WI38 (cell line): ENCODE results near the gene RNF223.
"Not testable (repeated sequence)": the region's sequence is repeated elsewhere in the genome, so short reads cannot be mapped to it uniquely, and the experiment has no call there.

Experiments
- H3K4me3 ChIP-seq: 2 replicates; pipeline ENCODE4 v1.5.1; 2011; ENCODE audit warnings: low read depth, mild to moderate bottlenecking, control low read depth, low read length
- CTCF ChIP-seq: IDR thresholded peaks from 2 replicates; pipeline ENCODE4 v1.5.1; 2012; ENCODE audit warnings: low read depth, mild to moderate bottlenecking, control low read depth, low read length

The RNF223 gene

GRCh38 chr1:1034439-1034781 lies 39.7 kb downstream of the RNF223 start:
- TF ChIP-seq CTCF, result no peak
- H3K4me3 ChIP-seq, result no peak overlapping the region

- no peak for TF ChIP-seq CTCF
- no peak overlapping the region for H3K4me3 ChIP-seq
Measured at GRCh38 chr1:1033731-1034438, 40.2 kb downstream of the RNF223 start.

- TF ChIP-seq CTCF, result peak; percentile 50
- H3K4me3 ChIP-seq, result no peak overlapping the region
Measured at GRCh38 chr1:1033009-1033587, 41.0 kb downstream of the RNF223 start.

GRCh38 chr1:1032424-1032823 lies 41.7 kb downstream of the RNF223 start:
- H3K4me3 ChIP-seq, result no peak overlapping the region
- no peak for TF ChIP-seq CTCF

GRCh38 chr1:1031659-1032235 lies 42.4 kb downstream of the RNF223 start:
- no peak for TF ChIP-seq CTCF
- H3K4me3 ChIP-seq, result no peak overlapping the region

GRCh38 chr1:1030867-1031658 lies 43.0 kb downstream of the RNF223 start:
- not testable (repeated sequence) for H3K4me3 ChIP-seq

GRCh38 chr1:1027791-1028190 lies 46.3 kb downstream of the RNF223 start:
- TF ChIP-seq CTCF, result no peak
- no peak overlapping the region for H3K4me3 ChIP-seq
